ENCODE results near the gene TUG1. TPM values are rescaled to one million over a fixed set of nuclear protein-coding genes. Genes with fewer than 3 reads are reported as not detected.

The TUG1 gene
- total and polyA plus RNA-seq, 2 of the 4 experiments (the other 2 are of a cell fraction): 60.6 to 68.8 TPM

- no peaks in the 10 kb centered on the region for H3K9me3 ChIP-seq (ENCODE audit: control insufficient read depth, insufficient read depth, low read length)
- H4K5ac ChIP-seq (ENCODE audit: low read depth, low read length): no peak overlapping the region
- DNase-seq: no peak
- H3K14ac ChIP-seq (replicated peaks; ENCODE audit: low read depth, low read length): no peak overlapping the region
- no peak overlapping the region for H2BK5ac ChIP-seq (ENCODE audit: low read depth, low read length, poor library complexity, severe bottlenecking)
- TF ChIP-seq BHLHE40 (IDR thresholded peaks at IDR 0.05; ENCODE audit: low read depth, low read length): no peak
- TF ChIP-seq RFX5 (IDR thresholded peaks at IDR 0.05; ENCODE audit: low read depth, low read length): no peak
- no peak for TF ChIP-seq CEBPB (IDR thresholded peaks at IDR 0.05; ENCODE audit: low read depth, low read length)
- no peak for TF ChIP-seq POLR2A (IDR thresholded peaks at IDR 0.05; ENCODE audit: low read depth, low read length)
- H2AFZ ChIP-seq (replicated peaks; ENCODE audit: low read length, poor library complexity): no peak overlapping the region
- WGBS, 2 experiments (ENCODE audit: extremely low coverage in 2 of 2, insufficient read length in 1 of 2): 100% methylated on average over 1 of the region's 4 CpGs; no CpG with 5 or more reads in 1 of the 2 experiments
- no peak overlapping the region for H3K4me3 ChIP-seq (ENCODE audit: insufficient read depth, low read depth, low read length)
- H3K4me1 ChIP-seq (ENCODE audit: control insufficient read depth, insufficient read depth, low read length): no peaks in the 10 kb centered on the region
- POLR2A ChIA-PET (ENCODE audit: unreplicated experiment): no interaction called here
- H3K9me1 ChIP-seq (ENCODE audit: insufficient read depth, low read length): no peaks in the 10 kb centered on the region
- no peak overlapping the region for H3K23ac ChIP-seq (ENCODE audit: low read depth, low read length)
- no peak overlapping the region for H3K56ac ChIP-seq (ENCODE audit: extremely low read depth, insufficient read depth, low read length)
- dilution Hi-C loops (cut with HindIII; ENCODE audit: low sequenced_read_pairs, unreplicated experiment) (no loop called here), intact Hi-C loops (cut with micrococcal nuclease) (no loop called here), in situ Hi-C loops (cut with MboI; ENCODE audit: low sequenced_read_pairs) (no loop called here)
- H2BK120ac ChIP-seq (ENCODE audit: low read depth, low read length): no peak overlapping the region
- no peaks in the 10 kb centered on the region for H3K27me3 ChIP-seq (ENCODE audit: control insufficient read depth, insufficient read depth, low read length)
- H2BK20ac ChIP-seq (ENCODE audit: low read depth, low read length): no peak overlapping the region
- no peak overlapping the region for H3K4ac ChIP-seq (ENCODE audit: low read depth, low read length)
- no peak overlapping the region for H3K27ac ChIP-seq (ENCODE audit: insufficient read depth, low read length)
- H2AK9ac ChIP-seq (replicated peaks; ENCODE audit: low read depth, low read length, poor library complexity): no peak overlapping the region
- no peak overlapping the region for H2BK15ac ChIP-seq (ENCODE audit: low read depth, low read length)
- no TSS peak for BruUV-seq (replicated peaks)
- H4K91ac ChIP-seq (ENCODE audit: insufficient read depth, low read depth, low read length): no peak overlapping the region
- no peaks in the 10 kb centered on the region for H4K20me1 ChIP-seq (ENCODE audit: insufficient read depth, low read length)
- H2AK5ac ChIP-seq (ENCODE audit: low read depth, low read length): no peak overlapping the region
- H3K4me2 ChIP-seq (ENCODE audit: low read depth, low read length): no peak overlapping the region
- H3K79me1 ChIP-seq (ENCODE audit: low read depth in 1 of 2, low read length in 2 of 2): peaks cover 6 to 26% of the 10 kb centered on the region in 2 experiments; a peak in 2 of 4 replicates
- CTCF ChIA-PET: no interaction called here
- no peak for ATAC-seq (ENCODE audit: low read depth)
- no peak overlapping the region for H3K18ac ChIP-seq (ENCODE audit: low read depth, low read length)
- 0 out of 2 replicates have a peak, but pooled peaks cover 1% of the 10 kb centered on the region for H3K36me3 ChIP-seq (ENCODE audit: control insufficient read depth, insufficient read depth, low read length)
- no peak overlapping the region for H3K9ac ChIP-seq (ENCODE audit: low read depth, low read length)
- no peak overlapping the region for H4K8ac ChIP-seq (ENCODE audit: low read depth in 2 of 2, low read length in 2 of 2)
Measured at GRCh38 chr22:30985561-30986208, 16.6 kb downstream of the TUG1 start.

Data from IMR-90 (cell line).